ENCODE data around the gene USP47. TPM values are rescaled to one million over a fixed set of nuclear protein-coding genes. Genes with fewer than 3 reads are reported as not detected.

The USP47 gene
- total RNA-seq, 1 donor from 2014 or later = 81.5 TPM

DNA sequence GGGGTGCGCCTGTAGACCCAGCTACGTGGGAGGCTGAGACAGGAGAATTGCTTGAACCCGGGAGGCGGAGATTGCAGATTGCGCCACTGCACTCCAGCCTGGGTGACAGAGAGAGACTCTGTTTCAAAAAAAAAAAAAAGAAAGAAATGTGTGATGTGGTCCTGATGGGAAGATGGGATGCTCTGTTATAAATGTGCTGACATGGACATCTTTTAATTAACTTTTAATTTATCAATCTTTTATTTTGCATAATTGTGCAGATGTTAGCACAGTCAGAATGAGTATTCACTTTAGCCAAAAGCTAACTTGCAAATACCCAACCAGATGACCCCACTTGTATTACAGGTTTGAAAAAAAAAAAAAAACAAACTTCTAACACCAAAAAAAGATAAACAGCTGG is 23.8 kb upstream of the USP47 start:
- DNase-seq (ENCODE audit: low spot score, unreplicated experiment) = no peak
- Mint-ChIP-seq H3K27ac (no peak overlapping the region), H3K9me3 (ENCODE audit: low read depth) (peaks cover 3% of the 10 kb centered on the region), H3K4me1 (ENCODE audit: low read depth) (no peaks in the 10 kb centered on the region), H3K4me3 (ENCODE audit: low read depth) (no peak overlapping the region), H3K27me3 (peaks cover 4% of the 10 kb centered on the region), H3K36me3 (ENCODE audit: insufficient read depth) (no peaks in the 10 kb centered on the region)
- TF ChIP-seq, protein P1, sequence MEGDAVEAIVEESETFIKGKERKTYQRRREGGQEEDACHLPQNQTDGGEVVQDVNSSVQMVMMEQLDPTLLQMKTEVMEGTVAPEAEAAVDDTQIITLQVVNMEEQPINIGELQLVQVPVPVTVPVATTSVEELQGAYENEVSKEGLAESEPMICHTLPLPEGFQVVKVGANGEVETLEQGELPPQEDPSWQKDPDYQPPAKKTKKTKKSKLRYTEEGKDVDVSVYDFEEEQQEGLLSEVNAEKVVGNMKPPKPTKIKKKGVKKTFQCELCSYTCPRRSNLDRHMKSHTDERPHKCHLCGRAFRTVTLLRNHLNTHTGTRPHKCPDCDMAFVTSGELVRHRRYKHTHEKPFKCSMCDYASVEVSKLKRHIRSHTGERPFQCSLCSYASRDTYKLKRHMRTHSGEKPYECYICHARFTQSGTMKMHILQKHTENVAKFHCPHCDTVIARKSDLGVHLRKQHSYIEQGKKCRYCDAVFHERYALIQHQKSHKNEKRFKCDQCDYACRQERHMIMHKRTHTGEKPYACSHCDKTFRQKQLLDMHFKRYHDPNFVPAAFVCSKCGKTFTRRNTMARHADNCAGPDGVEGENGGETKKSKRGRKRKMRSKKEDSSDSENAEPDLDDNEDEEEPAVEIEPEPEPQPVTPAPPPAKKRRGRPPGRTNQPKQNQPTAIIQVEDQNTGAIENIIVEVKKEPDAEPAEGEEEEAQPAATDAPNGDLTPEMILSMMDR (IDR thresholded peaks at IDR 0.05; ENCODE audit: unreplicated experiment) = no peak

DNA sequence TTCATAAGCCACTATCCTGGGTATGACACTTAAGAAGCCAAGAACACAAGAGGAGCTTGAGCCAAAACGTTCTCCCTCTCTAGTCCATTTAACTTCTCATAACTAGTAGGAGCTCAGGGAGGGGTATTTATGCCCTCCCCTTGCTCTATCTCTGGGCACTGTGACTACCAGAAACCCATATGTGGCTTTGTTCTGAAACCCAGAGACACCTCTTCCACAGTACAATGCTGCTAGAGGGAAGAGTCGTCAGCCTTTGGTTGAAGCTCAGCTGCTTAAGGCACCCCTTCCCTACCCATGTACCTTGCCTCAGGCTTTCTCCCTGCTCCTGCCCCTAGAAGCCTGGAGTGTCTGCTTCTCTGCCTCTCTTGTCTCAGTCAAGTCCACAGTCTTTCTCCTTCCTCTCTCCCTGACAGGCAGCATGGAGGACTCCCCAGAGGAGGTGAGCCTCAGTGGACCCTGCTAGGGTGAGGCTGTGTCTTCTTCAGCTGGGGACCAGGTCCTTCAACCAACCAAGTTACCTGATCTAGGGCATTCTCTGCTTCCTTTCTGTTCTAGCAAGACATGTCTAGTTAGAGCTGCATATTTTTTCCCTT is 23.1 kb upstream of the USP47 start:
- H3K9me3 Mint-ChIP-seq (ENCODE audit: low read depth) = peaks cover 3% of the 10 kb centered on the region
- peaks cover 4% of the 10 kb centered on the region for H3K27me3 Mint-ChIP-seq
- no peak overlapping the region for H3K27ac Mint-ChIP-seq
- no peak overlapping the region for H3K4me3 Mint-ChIP-seq (ENCODE audit: low read depth)
- no peaks in the 10 kb centered on the region for H3K36me3 Mint-ChIP-seq (ENCODE audit: insufficient read depth)
- no peak for DNase-seq (ENCODE audit: low spot score, unreplicated experiment)
- TF ChIP-seq, protein P1 (IDR thresholded peaks at IDR 0.05; ENCODE audit: unreplicated experiment) = no peak
- H3K4me1 Mint-ChIP-seq (ENCODE audit: low read depth) = no peaks in the 10 kb centered on the region

DNA sequence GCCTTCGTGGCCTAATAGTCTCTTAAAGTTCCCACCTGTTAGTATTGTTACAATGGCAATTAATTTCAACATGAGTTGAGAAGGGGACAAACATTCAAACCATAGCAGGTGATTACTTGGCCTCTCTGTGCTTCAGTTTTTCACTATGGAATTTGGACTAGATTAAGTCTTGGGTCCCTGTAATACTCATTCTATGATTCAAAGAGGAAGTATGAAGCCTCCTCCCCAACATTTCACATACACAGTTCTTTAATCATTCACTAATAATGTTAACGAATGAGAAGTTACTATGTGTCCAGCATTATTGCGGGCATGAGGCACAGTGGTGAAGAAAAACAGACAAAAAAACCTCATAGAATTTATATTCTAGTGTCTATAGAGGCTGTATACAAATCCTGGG is 19.9 kb upstream of the USP47 start:
- DNase-seq (ENCODE audit: low spot score, unreplicated experiment) = no peak
- TF ChIP-seq, protein P1 (IDR thresholded peaks at IDR 0.05; ENCODE audit: unreplicated experiment) = no peak
- H3K27ac Mint-ChIP-seq = no peak overlapping the region
- H3K4me3 Mint-ChIP-seq (ENCODE audit: low read depth) = no peak overlapping the region
- H3K9me3 Mint-ChIP-seq (ENCODE audit: low read depth) = peaks cover 9% of the 10 kb centered on the region
- no peaks in the 10 kb centered on the region for H3K4me1 Mint-ChIP-seq (ENCODE audit: low read depth)
- H3K36me3 Mint-ChIP-seq (ENCODE audit: insufficient read depth) = peaks cover 2% of the 10 kb centered on the region
- H3K27me3 Mint-ChIP-seq = peaks cover 4% of the 10 kb centered on the region

DNA sequence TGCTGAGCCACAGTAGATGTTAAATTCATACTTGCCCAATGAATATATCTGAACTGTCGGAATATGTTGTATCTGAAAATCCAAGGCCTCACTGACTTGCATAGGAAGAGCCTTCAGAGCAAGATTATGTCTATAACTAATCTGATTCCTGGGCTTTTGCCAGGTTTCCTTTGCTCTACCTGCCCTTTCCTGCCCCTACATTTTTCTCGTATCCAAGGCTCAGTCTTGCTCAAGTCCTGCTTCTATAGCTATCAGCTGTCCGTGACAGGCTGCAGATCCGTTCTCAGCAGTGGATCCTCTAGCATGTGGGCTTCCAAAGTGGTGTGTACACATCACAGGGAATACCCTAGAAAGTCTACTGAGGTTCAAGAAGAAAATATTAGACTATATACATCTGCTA is 18.8 kb upstream of the USP47 start:
- peaks cover 4% of the 10 kb centered on the region for H3K27me3 Mint-ChIP-seq
- H3K9me3 Mint-ChIP-seq (ENCODE audit: low read depth) = peaks cover 9% of the 10 kb centered on the region

DNA sequence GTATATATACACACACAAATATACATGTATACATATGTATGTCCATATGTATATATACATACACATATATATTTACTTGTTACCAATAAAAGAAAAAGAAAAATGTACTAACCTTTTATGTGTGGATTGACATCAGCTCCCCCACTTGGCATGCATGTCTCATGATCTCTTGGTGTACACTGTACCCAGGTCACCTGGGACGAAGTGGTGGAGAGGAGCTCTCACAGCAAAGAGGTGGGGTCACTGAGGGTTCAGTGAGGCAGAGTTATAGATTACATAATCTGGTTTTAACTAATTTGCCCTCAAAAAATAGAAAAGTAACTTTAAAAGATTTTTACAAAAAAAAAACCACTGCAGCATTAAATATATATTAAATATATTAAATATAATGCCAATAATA is 15.5 kb upstream of the USP47 start:
- no peak overlapping the region for H3K4me3 Mint-ChIP-seq (ENCODE audit: low read depth)
- TF ChIP-seq, protein P1 (IDR thresholded peaks at IDR 0.05; ENCODE audit: unreplicated experiment) = no peak
- peaks cover 12% of the 10 kb centered on the region for H3K9me3 Mint-ChIP-seq (ENCODE audit: low read depth)
- H3K27ac Mint-ChIP-seq = no peak overlapping the region
- H3K36me3 Mint-ChIP-seq (ENCODE audit: insufficient read depth) = peaks cover 2% of the 10 kb centered on the region
- DNase-seq (ENCODE audit: low spot score, unreplicated experiment) = no peak
- no peaks in the 10 kb centered on the region for H3K4me1 Mint-ChIP-seq (ENCODE audit: low read depth)
- no peaks in the 10 kb centered on the region for H3K27me3 Mint-ChIP-seq

More for the DNA sequence above, 18.8 kb upstream of the USP47 start:
- TF ChIP-seq, protein P1 (IDR thresholded peaks at IDR 0.05; ENCODE audit: unreplicated experiment) = no peak
- H3K27ac Mint-ChIP-seq = no peak overlapping the region
- no peak overlapping the region for H3K4me3 Mint-ChIP-seq (ENCODE audit: low read depth)
- no peaks in the 10 kb centered on the region for H3K4me1 Mint-ChIP-seq (ENCODE audit: low read depth)
- no peak for DNase-seq (ENCODE audit: low spot score, unreplicated experiment)
- H3K36me3 Mint-ChIP-seq (ENCODE audit: insufficient read depth) = peaks cover 2% of the 10 kb centered on the region
